Neural progenitor cell (in vitro differentiated cells): ENCODE data around the gene ENOX2.

Experiments
- EZH2 ChIP-seq: fragments of 200-600 bp; sonication (generic); IDR thresholded peaks from 2 replicates; pipeline ENCODE4 v1.6.1; 2017; ENCODE audit warnings: antibody characterized with exemption, mild to moderate bottlenecking, moderate library complexity
- EZH2phosphoT487 ChIP-seq: fragments of 200-600 bp; sonication (generic); IDR thresholded peaks from 2 replicates; pipeline ENCODE4 v1.6.1; 2017; ENCODE audit warnings: antibody characterized with exemption
- TF ChIP-seq, protein P1 (sequence below): fragments of 200-600 bp; sonication (generic); IDR thresholded peaks from 2 replicates; pipeline ENCODE4 v1.5.1; 2017; ENCODE audit warnings: antibody characterized with exemption, mild to moderate bottlenecking

DNA sequence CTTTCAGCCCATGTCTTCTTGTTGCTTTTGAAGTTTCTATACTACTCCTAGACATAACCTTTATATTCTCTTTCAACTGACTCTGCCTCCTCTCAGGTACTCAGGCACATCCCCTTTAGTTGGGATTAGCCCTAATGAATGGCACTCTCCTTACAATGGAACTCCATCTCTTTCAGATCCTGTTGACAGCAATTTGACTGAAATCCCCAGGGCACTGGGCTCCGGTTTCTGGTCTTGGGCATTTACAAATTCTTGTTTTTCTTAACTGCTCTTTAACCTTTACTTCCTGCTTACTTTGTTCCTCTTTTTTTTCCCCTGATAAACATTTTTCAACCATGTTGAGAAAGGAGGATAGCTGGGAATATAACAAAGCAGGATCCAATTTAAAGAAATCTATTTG is 68.9 kb downstream of the ENOX2 start:
- no peak for TF ChIP-seq EZH2
- no peak for TF ChIP-seq EZH2phosphoT487
- TF ChIP-seq, protein P1, sequence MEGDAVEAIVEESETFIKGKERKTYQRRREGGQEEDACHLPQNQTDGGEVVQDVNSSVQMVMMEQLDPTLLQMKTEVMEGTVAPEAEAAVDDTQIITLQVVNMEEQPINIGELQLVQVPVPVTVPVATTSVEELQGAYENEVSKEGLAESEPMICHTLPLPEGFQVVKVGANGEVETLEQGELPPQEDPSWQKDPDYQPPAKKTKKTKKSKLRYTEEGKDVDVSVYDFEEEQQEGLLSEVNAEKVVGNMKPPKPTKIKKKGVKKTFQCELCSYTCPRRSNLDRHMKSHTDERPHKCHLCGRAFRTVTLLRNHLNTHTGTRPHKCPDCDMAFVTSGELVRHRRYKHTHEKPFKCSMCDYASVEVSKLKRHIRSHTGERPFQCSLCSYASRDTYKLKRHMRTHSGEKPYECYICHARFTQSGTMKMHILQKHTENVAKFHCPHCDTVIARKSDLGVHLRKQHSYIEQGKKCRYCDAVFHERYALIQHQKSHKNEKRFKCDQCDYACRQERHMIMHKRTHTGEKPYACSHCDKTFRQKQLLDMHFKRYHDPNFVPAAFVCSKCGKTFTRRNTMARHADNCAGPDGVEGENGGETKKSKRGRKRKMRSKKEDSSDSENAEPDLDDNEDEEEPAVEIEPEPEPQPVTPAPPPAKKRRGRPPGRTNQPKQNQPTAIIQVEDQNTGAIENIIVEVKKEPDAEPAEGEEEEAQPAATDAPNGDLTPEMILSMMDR: no peak
